PC-3 (cell line): Measurements from ENCODE around the gene EXOSC2. TPM values are rescaled to one million over a fixed set of nuclear protein-coding genes. Genes with fewer than 3 reads are reported as not detected.

ENCODE experiments used
- ATAC-seq: fragments of 200-7000 bp; cut with Tn5 transposase; 2 replicates; pipeline ENCODE4 v1.9.1; 2020; ENCODE audit warnings: mild to moderate bottlenecking, moderate library complexity
- BruUV-seq: library from RNA; stranded (reverse); fragments of 400-500 nt; replicated peaks from 2 replicates; lab custom pipeline; 2021; lab: Mats Ljungman, UMichigan
- CTCF ChIA-PET: fragments of 300-600 bp; sonication (Branson Sonifier 250); formaldehyde crosslinking; loops from one replicate; lab custom pipeline; 2022; ENCODE audit warnings: antibody characterized with exemption; lab: Charles Lee
- POLR2A ChIA-PET: fragments of 300-600 bp; sonication (Branson Sonifier 250); formaldehyde crosslinking; loops from one replicate; lab custom pipeline; 2022; ENCODE audit warnings: antibody characterized with exemption; ENCODE audit not compliant: unreplicated experiment; lab: Charles Lee
- DNase-seq: peaks from one replicate; pipeline ENCODE4 v3.0.0-alpha.2; 2015
- H2AFZ ChIP-seq: fragments of 300-600 bp; sonication (generic); 2 replicates; pipeline ENCODE4 v1.6.0; 2016; ENCODE audit warnings: antibody characterized with exemption, low read length
- H3F3A ChIP-seq: fragments of 300-600 bp; sonication (generic); one replicate; pipeline ENCODE4 v1.6.0; 2017; ENCODE audit warnings: antibody characterized with exemption, low read length, control low read depth, mild to moderate bottlenecking; ENCODE audit not compliant: unreplicated experiment
- H3K27ac ChIP-seq: fragments of 300-600 bp; sonication (generic); 2 replicates; pipeline ENCODE4 v1.5.1; 2016; ENCODE audit warnings: mild to moderate bottlenecking, low read length
- H3K27me3 ChIP-seq: fragments of 300-600 bp; sonication (generic); 2 replicates; pipeline ENCODE4 v1.6.1; 2016; ENCODE audit warnings: low read length, mixed read lengths
- H3K36me3 ChIP-seq: fragments of 300-600 bp; sonication (generic); 2 replicates; pipeline ENCODE4 v1.6.1; 2016; ENCODE audit warnings: low read depth, mixed run types, low read length, mixed read lengths
- H3K4me1 ChIP-seq: fragments of 300-600 bp; sonication (generic); 2 replicates; pipeline ENCODE4 v1.5.1; 2016; ENCODE audit warnings: low read length; ENCODE audit not compliant: insufficient read depth
- H3K4me2 ChIP-seq: fragments of 300-600 bp; sonication (generic); 2 replicates; pipeline ENCODE4 v1.6.0; 2016; ENCODE audit warnings: low read length
- H3K4me3 ChIP-seq: fragments of 300-600 bp; sonication (generic); 2 replicates; pipeline ENCODE4 v1.5.1; 2016; ENCODE audit warnings: mild to moderate bottlenecking, low read length, mixed read lengths
- H3K79me2 ChIP-seq: fragments of 300-600 bp; sonication (generic); 2 replicates; pipeline ENCODE4 v1.6.1; 2017; ENCODE audit warnings: low read length, mixed read lengths
- H3K9ac ChIP-seq: fragments of 300-600 bp; sonication (generic); 2 replicates; pipeline ENCODE4 v1.6.0; 2016; ENCODE audit warnings: mild to moderate bottlenecking, low read length
- H3K9me2 ChIP-seq: fragments of 300-600 bp; sonication (generic); replicated peaks from 2 replicates; pipeline ENCODE4 v1.6.1; 2016; ENCODE audit warnings: mixed run types, low read length, mixed read lengths
- H3K9me3 ChIP-seq: fragments of 300-600 bp; sonication (generic); 2 replicates; pipeline ENCODE4 v1.6.1; 2016; ENCODE audit warnings: low read length, mixed read lengths
- H4K20me1 ChIP-seq: fragments of 300-600 bp; sonication (generic); 2 replicates; pipeline ENCODE4 v1.6.1; 2016; ENCODE audit warnings: low read length, mixed read lengths
- CTCF ChIP-seq: fragments of 300-600 bp; sonication (generic); conservative IDR thresholded peaks from 2 replicates; pipeline ENCODE4 v1.5.1; 2017; ENCODE audit warnings: antibody characterized with exemption, low read depth, mild to moderate bottlenecking, low read length
- EZH2 ChIP-seq: fragments of 300-600 bp; sonication (generic); IDR thresholded peaks from one replicate; pipeline ENCODE4 v1.6.1; 2017; ENCODE audit warnings: antibody characterized with exemption, mild to moderate bottlenecking, low read length; ENCODE audit not compliant: unreplicated experiment
- EZH2phosphoT487 ChIP-seq: fragments of 300-600 bp; sonication (generic); IDR thresholded peaks from 2 replicates; pipeline ENCODE4 v1.6.1; 2018; ENCODE audit warnings: mild to moderate bottlenecking, antibody characterized with exemption, low read length, borderline replicate concordance
- intact Hi-C: fragments of 100-400 bp; cut with micrococcal nuclease; formaldehyde crosslinking; loops from 2 replicates; pipeline ENCODE4 v1.9.0; 2023
- total RNA-seq: library from RNA; depleted of rRNA; stranded (reverse); fragments of >200 nt; gene quantifications from 2 replicates; pipeline ENCODE4 v1.2.3, GENCODE V29; 2014

EXOSC2 gene
- total RNA-seq, 1 experiment from 2014 or later: 33.5 TPM

DNA sequence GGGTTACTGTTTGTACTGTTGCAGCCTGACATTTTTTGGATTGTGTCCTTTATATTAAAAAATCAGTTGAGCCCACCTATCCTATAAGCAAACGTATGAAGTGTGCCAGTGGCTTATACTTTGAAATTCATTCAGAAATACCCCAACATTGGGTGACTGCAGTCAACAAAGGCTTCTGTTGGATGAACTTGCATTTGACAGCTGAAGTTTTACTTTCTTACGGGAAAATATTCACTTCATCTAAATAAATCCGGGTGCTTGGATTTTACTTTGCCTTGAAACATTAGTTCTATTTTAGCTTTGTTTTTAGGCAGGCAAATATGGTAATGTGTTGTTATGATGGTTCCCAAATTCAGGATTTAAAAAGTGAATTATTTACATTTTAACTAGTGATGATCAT is 21.7 kb downstream of the EXOSC2 start:
- Histone ChIP-seq H3K4me3 (peak overlapping the region; percentile 74), H3K9me2 (no peaks in the 10 kb centered on the region), H4K20me1 (0 out of 2 replicates have a peak, but pooled peaks cover 5% of the 10 kb centered on the region), H3K4me1 (peaks cover 6% of the 10 kb centered on the region; the same call in 1 of the 2 replicates), H3K4me2 (peak overlapping the region; percentile 89), H3F3A (no peaks in the 10 kb centered on the region), H3K27ac (no peak overlapping the region), H3K36me3 (no peaks in the 10 kb centered on the region), H3K79me2 (peaks cover 74% of the 10 kb centered on the region), H3K9ac (peak overlapping the region; percentile 89; the same call in 1 of the 2 replicates), H3K27me3 (no peaks in the 10 kb centered on the region), H2AFZ (no peak overlapping the region), H3K9me3 (no peaks in the 10 kb centered on the region)
- ATAC-seq: no peak
- DNase-seq: no peak
- POLR2A ChIA-PET: interaction anchor here (0.6 to 0.7 kb wide), 2 partner anchors 13 to 127 kb away, joined by 3 to 6 read pairs; no protein-coding TSS in a partner anchor
- CTCF ChIA-PET: interaction anchor here (0.6 kb wide), 1 partner anchor 17 kb away, joined by 4 read pairs; no protein-coding TSS in a partner anchor
- BruUV-seq: no TSS peak
- TF ChIP-seq EZH2phosphoT487 (no peak), CTCF (no peak), EZH2 (no peak)
- intact Hi-C loops: loop anchor here (2.0 kb wide), 1 partner anchor 14 kb away; no protein-coding TSS in a partner anchor

DNA sequence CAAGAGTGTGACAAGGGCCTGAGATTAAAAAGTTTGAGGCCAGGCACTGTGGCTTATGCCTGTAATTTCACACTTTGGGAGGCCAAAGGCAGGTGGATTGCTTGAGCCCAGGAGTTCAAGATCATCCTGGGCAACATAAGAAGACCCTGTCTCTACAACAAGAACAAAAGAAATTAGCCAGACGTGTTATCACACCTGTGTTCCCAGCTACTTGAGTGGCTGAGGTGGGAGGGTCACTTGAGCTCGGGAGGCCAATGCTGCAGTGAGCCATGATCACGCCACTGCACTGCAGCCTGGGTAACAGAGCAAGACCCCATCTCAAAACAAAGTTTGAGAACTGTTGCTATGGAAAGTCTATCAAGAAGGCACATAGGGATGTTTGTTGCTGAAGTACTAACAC is 25.0 kb downstream of the EXOSC2 start:
- POLR2A ChIA-PET: no interaction called here
- no peak overlapping the region for H3K4me2 ChIP-seq
- no TSS peak for BruUV-seq

More for the DNA sequence above, 25.0 kb downstream of the EXOSC2 start:
- no peak overlapping the region for H3K27ac ChIP-seq
- CTCF ChIA-PET: no interaction called here
- H4K20me1 ChIP-seq: 0 out of 2 replicates have a peak, but pooled peaks cover 5% of the 10 kb centered on the region
- no peaks in the 10 kb centered on the region for H3K9me2 ChIP-seq
- H3K9me3 ChIP-seq: no peaks in the 10 kb centered on the region
- no peak for DNase-seq
- no peaks in the 10 kb centered on the region for H3K27me3 ChIP-seq
- no peak overlapping the region for H3K9ac ChIP-seq
- no peak for TF ChIP-seq EZH2
- no peak for TF ChIP-seq CTCF
- no peak for TF ChIP-seq EZH2phosphoT487
- H2AFZ ChIP-seq: no peak overlapping the region
- H3F3A ChIP-seq: no peaks in the 10 kb centered on the region
- intact Hi-C loops: no loop called here
- H3K79me2 ChIP-seq: peaks cover 79% of the 10 kb centered on the region
- H3K4me3 ChIP-seq: no peak overlapping the region
- no peak for ATAC-seq
- no peaks in the 10 kb centered on the region for H3K36me3 ChIP-seq
- H3K4me1 ChIP-seq: peaks cover 6% of the 10 kb centered on the region; the same call in 1 of the 2 replicates
